ENCODE measurements around the gene FCHSD2. TPM values are rescaled to one million over a fixed set of nuclear protein-coding genes. Genes with fewer than 3 reads are reported as not detected.

Gene FCHSD2
- total and polyA plus RNA-seq, 2 donors (not counting 1 experiment from before 2014, with no cell fraction given): 113 to 189 TPM

- H3K4me3 ChIP-seq (ENCODE audit: control extremely low read depth in 1 of 5, extremely low read depth in 1 of 5, insufficient read depth in 1 of 5, low read depth in 2 of 5, low read length in 4 of 5): no peak overlapping the region
- H3K9ac ChIP-seq (ENCODE audit: low read length): no peak overlapping the region
- peaks cover 56% of the 10 kb centered on the region for H3K4me1 Mint-ChIP-seq
- H2AFZ ChIP-seq (ENCODE audit: insufficient read depth, low read depth, low read length, poor library complexity, severe bottlenecking): no peak overlapping the region
- H3K27me3 ChIP-seq (replicated peaks in 1 of 4; ENCODE audit: control extremely low read depth in 1 of 4, control insufficient read depth in 3 of 4, insufficient read depth in 4 of 4, low read length in 3 of 4): no peaks in the 10 kb centered on the region
- peak overlapping the region; percentile 71 for H3K4me2 ChIP-seq (replicated peaks; ENCODE audit: low read depth, low read length, poor library complexity, severe bottlenecking)
- peaks cover 26% of the 10 kb centered on the region for H3K79me2 ChIP-seq (ENCODE audit: control insufficient read depth, insufficient read depth, low read length)
- WGBS (ENCODE audit: insufficient coverage): 97% methylated on average over 12 of the region's 15 CpGs
- H3K27ac Mint-ChIP-seq: no peak overlapping the region
- intact Hi-C loops (cut with micrococcal nuclease): loop anchor here (5.0 kb wide), 1 partner anchor 332 kb away; no protein-coding TSS in a partner anchor
- TF ChIP-seq CTCF (IDR thresholded peaks at IDR 0.05) (no peak), EZH2 (IDR thresholded peaks at IDR 0.05; ENCODE audit: borderline replicate concordance, insufficient read depth, low read depth, low read length, poor library complexity, severe bottlenecking) (no peak)
- no peak overlapping the region for H3K27ac ChIP-seq (ENCODE audit: low read length in 2 of 2)
- ChIA-PET CTCF (interaction anchor here (0.9 to 3.1 kb wide), 2 partner anchors 10 to 95 kb away, joined by 5 to 18 read pairs; no protein-coding TSS in a partner anchor), POLR2A (no interaction called here)
- H3K27me3 Mint-ChIP-seq: no peaks in the 10 kb centered on the region
- H3K9me3 ChIP-seq (ENCODE audit: control extremely low read depth in 1 of 3, control insufficient read depth in 2 of 3, insufficient read depth in 1 of 3, low read length in 2 of 3): peaks cover 0 to 4% (median 0%) of the 10 kb centered on the region in 3 donors
- H3K4me1 ChIP-seq (ENCODE audit: control insufficient read depth in 2 of 2, insufficient read depth in 2 of 2, low read length in 2 of 2): peaks cover 24 to 47% of the 10 kb centered on the region in 2 donors
- H3K36me3 ChIP-seq (replicated peaks in 1 of 2; ENCODE audit: control extremely low read depth in 1 of 2, control insufficient read depth in 1 of 2, extremely low read depth in 1 of 2, insufficient read depth in 2 of 2, low read length in 1 of 2): peaks cover 0 to 76% of the 10 kb centered on the region in 2 experiments
- H4K20me1 ChIP-seq (ENCODE audit: control insufficient read depth, insufficient read depth, low read length, poor library complexity, severe bottlenecking): peaks cover 54% of the 10 kb centered on the region
- no peak for ATAC-seq (ENCODE audit: low read depth)
- no peak for DNase-seq
- no peaks in the 10 kb centered on the region for H3K9me3 Mint-ChIP-seq (ENCODE audit: insufficient read depth)
- peak overlapping the region; percentile 59 for H3K4me3 Mint-ChIP-seq
Observed at GRCh38 chr11:72820439-72821139, 321.5 kb downstream of the FCHSD2 start.

GRCh38 chr11:72818971-72819370, 323.1 kb downstream of the FCHSD2 start:
- 89% methylated on average over 1 of the region's 4 CpGs for WGBS (ENCODE audit: insufficient coverage)
- Histone ChIP-seq H3K4me1 (ENCODE audit: control insufficient read depth in 2 of 2, insufficient read depth in 2 of 2, low read length in 2 of 2) (peaks cover 24 to 54% of the 10 kb centered on the region in 2 donors), H3K79me2 (ENCODE audit: control insufficient read depth, insufficient read depth, low read length) (peaks cover 41% of the 10 kb centered on the region), H3K4me3 (ENCODE audit: control extremely low read depth in 1 of 5, extremely low read depth in 1 of 5, insufficient read depth in 1 of 5, low read depth in 2 of 5, low read length in 4 of 5) (no peak overlapping the region), H3K4me2 (replicated peaks; ENCODE audit: low read depth, low read length, poor library complexity, severe bottlenecking) (no peak overlapping the region), H3K27me3 (replicated peaks in 1 of 4; ENCODE audit: control extremely low read depth in 1 of 4, control insufficient read depth in 3 of 4, insufficient read depth in 4 of 4, low read length in 3 of 4) (no peaks in the 10 kb centered on the region), H3K36me3 (replicated peaks in 1 of 2; ENCODE audit: control extremely low read depth in 1 of 2, control insufficient read depth in 1 of 2, extremely low read depth in 1 of 2, insufficient read depth in 2 of 2, low read length in 1 of 2) (peaks cover 0 to 67% of the 10 kb centered on the region in 2 experiments), H3K9me3 (ENCODE audit: control extremely low read depth in 1 of 3, control insufficient read depth in 2 of 3, insufficient read depth in 1 of 3, low read length in 2 of 3) (peaks cover 0 to 4% (median 0%) of the 10 kb centered on the region in 3 donors), H2AFZ (ENCODE audit: insufficient read depth, low read depth, low read length, poor library complexity, severe bottlenecking) (no peak overlapping the region), H3K27ac (ENCODE audit: low read length in 2 of 2) (no peak overlapping the region), H3K9ac (ENCODE audit: low read length) (no peak overlapping the region), H4K20me1 (ENCODE audit: control insufficient read depth, insufficient read depth, low read length, poor library complexity, severe bottlenecking) (peaks cover 54% of the 10 kb centered on the region)
- Mint-ChIP-seq H3K4me1 (peaks cover 49% of the 10 kb centered on the region), H3K27ac (no peak overlapping the region), H3K9me3 (ENCODE audit: insufficient read depth) (no peaks in the 10 kb centered on the region), H3K4me3 (peak overlapping the region; percentile 32), H3K27me3 (no peaks in the 10 kb centered on the region)
- ChIA-PET POLR2A (no interaction called here), CTCF (interaction anchor here (1.1 to 2.4 kb wide), 3 partner anchors 12 to 97 kb away, joined by 3 to 7 read pairs (median 6); no protein-coding TSS in a partner anchor)
- ATAC-seq (ENCODE audit: low read depth): no peak
- DNase-seq: no peak
- intact Hi-C loops (cut with micrococcal nuclease): loop anchor here (10.0 kb wide), 1 partner anchor 594 kb away; the partner anchor contains the start of gene INPPL1
- TF ChIP-seq CTCF (IDR thresholded peaks at IDR 0.05) (no peak), EZH2 (IDR thresholded peaks at IDR 0.05; ENCODE audit: borderline replicate concordance, insufficient read depth, low read depth, low read length, poor library complexity, severe bottlenecking) (no peak)

Measured in B cell (primary cell).